ENCODE results near the gene CCDC102A.
"Not testable (repeated sequence)": the region's sequence is repeated elsewhere in the genome, so short reads cannot be mapped to it uniquely, and the experiment has no call there.

The CCDC102A gene

GRCh38 chr16:57502048-57502775 lies 34.2 kb downstream of the CCDC102A start:
- DNase-seq (ENCODE audit: low spot score): no peak

- no peak for DNase-seq (ENCODE audit: low spot score)
These were observed 34.9 kb downstream of the CCDC102A start for GRCh38 chr16:57501492-57501891.

GRCh38 chr16:57500578-57501111 lies 35.7 kb downstream of the CCDC102A start:
- DNase-seq (ENCODE audit: low spot score): no peak

- not testable (repeated sequence) for DNase-seq (ENCODE audit: low spot score)
These were observed 36.4 kb downstream of the CCDC102A start for GRCh38 chr16:57499941-57500340.

GRCh38 chr16:57498031-57498430 lies 38.3 kb downstream of the CCDC102A start:
- no peak for DNase-seq (ENCODE audit: low spot score)

- DNase-seq (ENCODE audit: low spot score): no peak
These were observed 39.2 kb downstream of the CCDC102A start for GRCh38 chr16:57497121-57497520.

- no peak for DNase-seq (ENCODE audit: low spot score)
These were observed 42.6 kb downstream of the CCDC102A start for GRCh38 chr16:57493767-57494166.

GRCh38 chr16:57489229-57489628 lies 47.1 kb downstream of the CCDC102A start:
- DNase-seq (ENCODE audit: low spot score): no peak

- DNase-seq (ENCODE audit: low spot score): no peak
These were observed 49.2 kb downstream of the CCDC102A start for GRCh38 chr16:57486858-57487834.

GRCh38 chr16:57485916-57486857 lies 50.2 kb downstream of the CCDC102A start, which contains the start of gene DOK4:
Gene DOK4 (minus strand): TSS chr16:57486493. CDS start chr16:57479507, 6,986 bp downstream.
- peak; percentile 94 for DNase-seq (ENCODE audit: low spot score)

GRCh38 chr16:57485091-57485915 lies 51.1 kb downstream of the CCDC102A start:
- DNase-seq (ENCODE audit: low spot score): no peak

GRCh38 chr16:57484515-57485005 lies 51.8 kb downstream of the CCDC102A start:
- no peak for DNase-seq (ENCODE audit: low spot score)

GRCh38 chr16:57483725-57484514 lies 52.5 kb downstream of the CCDC102A start:
- DNase-seq (ENCODE audit: low spot score): no peak

- DNase-seq (ENCODE audit: low spot score): no peak
These were observed 53.4 kb downstream of the CCDC102A start for GRCh38 chr16:57482845-57483545.

- DNase-seq (ENCODE audit: low spot score): no peak
These were observed 55.0 kb downstream of the CCDC102A start for GRCh38 chr16:57481421-57481820.

GRCh38 chr16:57480754-57481230 lies 55.6 kb downstream of the CCDC102A start:
- DNase-seq (ENCODE audit: low spot score): no peak

GRCh38 chr16:57479976-57480753 lies 56.2 kb downstream of the CCDC102A start:
- no peak for DNase-seq (ENCODE audit: low spot score)
